ENCODE data around the gene NTHL1.
A peak's percentile ranks its signal among the peaks of the same experiment; 100 is the strongest.

Gene NTHL1

GRCh38 chr16:2029350-2029749, 18.3 kb downstream of the NTHL1 start:
- Histone ChIP-seq H3K4me3 (ENCODE audit: low read depth in 1 of 5, low read length in 5 of 5) (peak overlapping the region in 3 of 5 donors; percentile 80 to 89 (median 82)), H3K27me3 (ENCODE audit: control insufficient read depth in 5 of 5, insufficient read depth in 4 of 5, low read length in 5 of 5) (no peaks in the 10 kb centered on the region), H3K4me1 (ENCODE audit: control insufficient read depth in 5 of 5, insufficient read depth in 5 of 5, low read length in 5 of 5) (peaks cover 4 to 85% (median 62%) of the 10 kb centered on the region in 5 donors), H3K36me3 (ENCODE audit: control insufficient read depth in 5 of 5, insufficient read depth in 5 of 5, low read length in 5 of 5) (peaks cover 0 to 10% (median 7%) of the 10 kb centered on the region in 5 donors), H3K27ac (ENCODE audit: low read depth, low read length) (peak overlapping the region; percentile 86), H3K9ac (ENCODE audit: low read length in 5 of 5) (no peak overlapping the region), H3K9me3 (ENCODE audit: control insufficient read depth in 5 of 5, low read length in 5 of 5) (no peaks in the 10 kb centered on the region)

- Histone ChIP-seq H3K4me3 (ENCODE audit: low read depth in 1 of 5, low read length in 5 of 5) (peak overlapping the region; percentile 13 to 89 (median 80)), H3K36me3 (ENCODE audit: control insufficient read depth in 5 of 5, insufficient read depth in 5 of 5, low read length in 5 of 5) (peaks cover 0 to 10% (median 7%) of the 10 kb centered on the region in 5 donors), H3K9ac (ENCODE audit: low read length in 5 of 5) (peak overlapping the region in 2 of 5 donors; percentile 9 to 64), H3K27me3 (ENCODE audit: control insufficient read depth in 5 of 5, insufficient read depth in 4 of 5, low read length in 5 of 5) (no peaks in the 10 kb centered on the region), H3K27ac (ENCODE audit: low read depth, low read length) (peak overlapping the region; percentile 14), H3K4me1 (ENCODE audit: control insufficient read depth in 5 of 5, insufficient read depth in 5 of 5, low read length in 5 of 5) (peaks cover 4 to 86% (median 63%) of the 10 kb centered on the region in 5 donors), H3K9me3 (ENCODE audit: control insufficient read depth in 5 of 5, low read length in 5 of 5) (no peaks in the 10 kb centered on the region)
These were observed 18.9 kb downstream of the NTHL1 start for GRCh38 chr16:2028620-2029220.

- peaks cover 0 to 10% (median 7%) of the 10 kb centered on the region in 5 donors for H3K36me3 ChIP-seq (ENCODE audit: control insufficient read depth in 5 of 5, insufficient read depth in 5 of 5, low read length in 5 of 5)
- H3K9ac ChIP-seq (ENCODE audit: low read length in 5 of 5): peak overlapping the region in 3 of 5 donors; percentile 2 to 64 (median 63)
- H3K9me3 ChIP-seq (ENCODE audit: control insufficient read depth in 5 of 5, low read length in 5 of 5): no peaks in the 10 kb centered on the region
- peak overlapping the region; percentile 68 to 89 (median 82) for H3K4me3 ChIP-seq (ENCODE audit: low read depth in 1 of 5, low read length in 5 of 5)
- H3K4me1 ChIP-seq (ENCODE audit: control insufficient read depth in 5 of 5, insufficient read depth in 5 of 5, low read length in 5 of 5): peaks cover 4 to 86% (median 63%) of the 10 kb centered on the region in 5 donors
- H3K27ac ChIP-seq (ENCODE audit: low read depth, low read length): peak overlapping the region; percentile 14
- H3K27me3 ChIP-seq (ENCODE audit: control insufficient read depth in 5 of 5, insufficient read depth in 4 of 5, low read length in 5 of 5): no peaks in the 10 kb centered on the region
These were observed 19.5 kb downstream of the NTHL1 start for GRCh38 chr16:2028146-2028545.

GRCh38 chr16:2027024-2028010, 20.3 kb downstream of the NTHL1 start:
- Histone ChIP-seq H3K4me1 (ENCODE audit: control insufficient read depth in 5 of 5, insufficient read depth in 5 of 5, low read length in 5 of 5) (peaks cover 4 to 85% (median 62%) of the 10 kb centered on the region in 5 donors), H3K9ac (ENCODE audit: low read length in 5 of 5) (peak overlapping the region in 3 of 5 donors; percentile 2 to 76 (median 64)), H3K9me3 (ENCODE audit: control insufficient read depth in 5 of 5, low read length in 5 of 5) (no peaks in the 10 kb centered on the region), H3K27me3 (ENCODE audit: control insufficient read depth in 5 of 5, insufficient read depth in 4 of 5, low read length in 5 of 5) (peaks cover 0 to 4% (median 0%) of the 10 kb centered on the region in 5 donors), H3K36me3 (ENCODE audit: control insufficient read depth in 5 of 5, insufficient read depth in 5 of 5, low read length in 5 of 5) (peaks cover 0 to 10% (median 7%) of the 10 kb centered on the region in 5 donors), H3K4me3 (ENCODE audit: low read depth in 1 of 5, low read length in 5 of 5) (peak overlapping the region; percentile 68 to 89 (median 82)), H3K27ac (ENCODE audit: low read depth, low read length) (peak overlapping the region; percentile 14)

GRCh38 chr16:2026461-2027023, 21.1 kb downstream of the NTHL1 start, which contains the start of gene NHERF2:
TSS of gene NHERF2 (plus strand) at chr16:2026902. CDS start at chr16:2027006, 104 bp downstream.
- Histone ChIP-seq H3K27me3 (ENCODE audit: control insufficient read depth in 5 of 5, insufficient read depth in 4 of 5, low read length in 5 of 5) (peaks cover 2 to 7% (median 3%) of the 10 kb centered on the region in 5 donors), H3K4me1 (ENCODE audit: control insufficient read depth in 5 of 5, insufficient read depth in 5 of 5, low read length in 5 of 5) (peaks cover 4 to 81% (median 59%) of the 10 kb centered on the region in 5 donors), H3K4me3 (ENCODE audit: low read depth in 1 of 5, low read length in 5 of 5) (peak within 1 kb of the TSS; percentile 68 to 89 (median 82)), H3K36me3 (ENCODE audit: control insufficient read depth in 5 of 5, insufficient read depth in 5 of 5, low read length in 5 of 5) (peaks cover 0 to 10% (median 7%) of the 10 kb centered on the region in 5 donors), H3K27ac (ENCODE audit: low read depth, low read length) (peak within 1 kb of the TSS; percentile 14), H3K9ac (ENCODE audit: low read length in 5 of 5) (peak within 1 kb of the TSS in 3 of 5 donors; percentile 53 to 76 (median 64)), H3K9me3 (ENCODE audit: control insufficient read depth in 5 of 5, low read length in 5 of 5) (no peaks in the 10 kb centered on the region)

GRCh38 chr16:2025878-2026460, 21.7 kb downstream of the NTHL1 start:
- H3K27ac ChIP-seq (ENCODE audit: low read depth, low read length): no peak overlapping the region

GRCh38 chr16:2025251-2025650, 22.4 kb downstream of the NTHL1 start:
- Histone ChIP-seq H3K4me3 (ENCODE audit: low read depth in 1 of 5, low read length in 5 of 5) (no peak overlapping the region), H3K27ac (ENCODE audit: low read depth, low read length) (no peak overlapping the region), H3K36me3 (ENCODE audit: control insufficient read depth in 5 of 5, insufficient read depth in 5 of 5, low read length in 5 of 5) (peaks cover 0 to 7% (median 7%) of the 10 kb centered on the region in 5 donors), H3K4me1 (ENCODE audit: control insufficient read depth in 5 of 5, insufficient read depth in 5 of 5, low read length in 5 of 5) (peaks cover 4 to 72% (median 56%) of the 10 kb centered on the region in 5 donors), H3K9ac (ENCODE audit: low read length in 5 of 5) (no peak overlapping the region), H3K9me3 (ENCODE audit: control insufficient read depth in 5 of 5, low read length in 5 of 5) (no peaks in the 10 kb centered on the region), H3K27me3 (ENCODE audit: control insufficient read depth in 5 of 5, insufficient read depth in 4 of 5, low read length in 5 of 5) (peaks cover 9 to 16% (median 12%) of the 10 kb centered on the region in 5 donors)

More at GRCh38 chr16:2025878-2026460, 21.7 kb downstream of the NTHL1 start:
- Histone ChIP-seq H3K9ac (ENCODE audit: low read length in 5 of 5) (peak overlapping the region in 3 of 5 donors; percentile 34 to 59 (median 53)), H3K36me3 (ENCODE audit: control insufficient read depth in 5 of 5, insufficient read depth in 5 of 5, low read length in 5 of 5) (peaks cover 0 to 10% (median 7%) of the 10 kb centered on the region in 5 donors), H3K4me1 (ENCODE audit: control insufficient read depth in 5 of 5, insufficient read depth in 5 of 5, low read length in 5 of 5) (peaks cover 4 to 76% (median 55%) of the 10 kb centered on the region in 5 donors), H3K4me3 (ENCODE audit: low read depth in 1 of 5, low read length in 5 of 5) (peak overlapping the region; percentile 39 to 62 (median 57)), H3K9me3 (ENCODE audit: control insufficient read depth in 5 of 5, low read length in 5 of 5) (no peaks in the 10 kb centered on the region), H3K27me3 (ENCODE audit: control insufficient read depth in 5 of 5, insufficient read depth in 4 of 5, low read length in 5 of 5) (peaks cover 4 to 9% (median 5%) of the 10 kb centered on the region in 5 donors)

GRCh38 chr16:2024032-2024420, 23.6 kb downstream of the NTHL1 start:
- Histone ChIP-seq H3K9ac (ENCODE audit: low read length in 5 of 5) (peak overlapping the region in 1 of 5 donors; percentile 66), H3K4me1 (ENCODE audit: control insufficient read depth in 5 of 5, insufficient read depth in 5 of 5, low read length in 5 of 5) (peaks cover 4 to 70% (median 59%) of the 10 kb centered on the region in 5 donors), H3K9me3 (ENCODE audit: control insufficient read depth in 5 of 5, low read length in 5 of 5) (no peaks in the 10 kb centered on the region), H3K27me3 (ENCODE audit: control insufficient read depth in 5 of 5, insufficient read depth in 4 of 5, low read length in 5 of 5) (peaks cover 19 to 28% (median 23%) of the 10 kb centered on the region in 5 donors), H3K4me3 (ENCODE audit: low read depth in 1 of 5, low read length in 5 of 5) (peak overlapping the region in 2 of 5 donors; percentile 58 to 65), H3K36me3 (ENCODE audit: control insufficient read depth in 5 of 5, insufficient read depth in 5 of 5, low read length in 5 of 5) (no peaks in the 10 kb centered on the region), H3K27ac (ENCODE audit: low read depth, low read length) (peak overlapping the region; percentile 50)

All from subcutaneous abdominal adipose tissue (tissue), 5 donors.